ENCODE results near the gene CALML6. TPM values are rescaled to one million over a fixed set of nuclear protein-coding genes. Genes with fewer than 3 reads are reported as not detected.

Gene CALML6
- polyA plus RNA-seq, 3 donors: 0.24 TPM; not detected in 2

DNA sequence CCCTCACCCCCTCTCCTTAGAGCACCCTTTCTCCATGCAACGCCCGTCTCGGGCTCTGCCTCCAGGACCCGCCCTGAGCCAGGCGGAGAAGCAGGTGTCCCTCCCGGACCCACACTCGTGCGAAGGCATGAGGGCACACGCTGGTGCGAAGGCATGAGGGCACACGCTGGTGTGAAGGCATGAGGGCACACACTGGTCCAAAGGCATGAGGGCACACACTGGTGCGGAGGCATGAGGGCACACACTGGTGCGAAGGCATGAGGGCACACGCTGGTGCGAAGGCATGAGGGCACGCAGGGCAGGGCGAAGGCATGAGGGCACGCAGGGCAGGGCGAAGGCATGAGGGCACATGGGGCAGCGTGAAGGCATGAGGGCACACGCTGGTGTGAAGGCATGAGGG lies 9.8 kb downstream of the CALML6 start:
- Histone ChIP-seq H3K4me3 (replicated peaks in 1 of 3; ENCODE audit: low read depth in 2 of 3, low read length in 3 of 3) (no peak overlapping the region), H3K4me1 (ENCODE audit: control insufficient read depth in 1 of 2, insufficient read depth in 2 of 2, low read length in 2 of 2) (peaks cover 2% of the 10 kb centered on the region in 2 donors), H3K4me2 (replicated peaks; ENCODE audit: extremely low read depth, low read length, poor library complexity, severe bottlenecking) (no peak overlapping the region), H2AFZ (ENCODE audit: insufficient read depth, low read depth, low read length, poor library complexity, severe bottlenecking) (no peak overlapping the region), H3K27me3 (ENCODE audit: control insufficient read depth in 2 of 2, insufficient read depth in 2 of 2, low read length in 2 of 2) (no peaks in the 10 kb centered on the region), H3K36me3 (replicated peaks in 1 of 2; ENCODE audit: control insufficient read depth in 1 of 2, insufficient read depth in 2 of 2, low read length in 2 of 2) (no peaks in the 10 kb centered on the region), H3K9me3 (replicated peaks in 1 of 2; ENCODE audit: control insufficient read depth in 1 of 2, insufficient read depth in 1 of 2, low read length in 2 of 2) (no peaks in the 10 kb centered on the region), H4K20me1 (ENCODE audit: insufficient read depth, low read length) (no peaks in the 10 kb centered on the region), H3K79me2 (ENCODE audit: insufficient read depth, low read length) (no peaks in the 10 kb centered on the region), H3K9ac (ENCODE audit: insufficient read depth, low read length, poor library complexity, severe bottlenecking) (no peak overlapping the region), H3K27ac (ENCODE audit: low read depth in 1 of 2, low read length in 2 of 2) (no peak overlapping the region)
- Mint-ChIP-seq H3K4me1 (no peaks in the 10 kb centered on the region), H3K27me3 (ENCODE audit: low read depth in 3 of 3) (peaks cover 4 to 5% (median 5%) of the 10 kb centered on the region in 3 donors), H3K4me3 (peak overlapping the region in 1 of 2 donors; percentile 35), H3K9me3 (peaks cover 0 to 4% (median 0%) of the 10 kb centered on the region in 7 donors), H3K36me3 (no peaks in the 10 kb centered on the region), H3K27ac (peak overlapping the region in 1 of 7 donors; percentile 69)
- WGBS (ENCODE audit: insufficient coverage): 95% methylated on average over 21 of the region's 21 CpGs
- DNase-seq: no peak
- TF ChIP-seq, protein P1, sequence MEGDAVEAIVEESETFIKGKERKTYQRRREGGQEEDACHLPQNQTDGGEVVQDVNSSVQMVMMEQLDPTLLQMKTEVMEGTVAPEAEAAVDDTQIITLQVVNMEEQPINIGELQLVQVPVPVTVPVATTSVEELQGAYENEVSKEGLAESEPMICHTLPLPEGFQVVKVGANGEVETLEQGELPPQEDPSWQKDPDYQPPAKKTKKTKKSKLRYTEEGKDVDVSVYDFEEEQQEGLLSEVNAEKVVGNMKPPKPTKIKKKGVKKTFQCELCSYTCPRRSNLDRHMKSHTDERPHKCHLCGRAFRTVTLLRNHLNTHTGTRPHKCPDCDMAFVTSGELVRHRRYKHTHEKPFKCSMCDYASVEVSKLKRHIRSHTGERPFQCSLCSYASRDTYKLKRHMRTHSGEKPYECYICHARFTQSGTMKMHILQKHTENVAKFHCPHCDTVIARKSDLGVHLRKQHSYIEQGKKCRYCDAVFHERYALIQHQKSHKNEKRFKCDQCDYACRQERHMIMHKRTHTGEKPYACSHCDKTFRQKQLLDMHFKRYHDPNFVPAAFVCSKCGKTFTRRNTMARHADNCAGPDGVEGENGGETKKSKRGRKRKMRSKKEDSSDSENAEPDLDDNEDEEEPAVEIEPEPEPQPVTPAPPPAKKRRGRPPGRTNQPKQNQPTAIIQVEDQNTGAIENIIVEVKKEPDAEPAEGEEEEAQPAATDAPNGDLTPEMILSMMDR (IDR thresholded peaks at IDR 0.05): no peak
- intact Hi-C loops (cut with micrococcal nuclease): loop anchor here in 1 of 2 donors (5.0 kb wide), 1 partner anchor 487 kb away; the partner anchor contains the start of gene PEX10

DNA sequence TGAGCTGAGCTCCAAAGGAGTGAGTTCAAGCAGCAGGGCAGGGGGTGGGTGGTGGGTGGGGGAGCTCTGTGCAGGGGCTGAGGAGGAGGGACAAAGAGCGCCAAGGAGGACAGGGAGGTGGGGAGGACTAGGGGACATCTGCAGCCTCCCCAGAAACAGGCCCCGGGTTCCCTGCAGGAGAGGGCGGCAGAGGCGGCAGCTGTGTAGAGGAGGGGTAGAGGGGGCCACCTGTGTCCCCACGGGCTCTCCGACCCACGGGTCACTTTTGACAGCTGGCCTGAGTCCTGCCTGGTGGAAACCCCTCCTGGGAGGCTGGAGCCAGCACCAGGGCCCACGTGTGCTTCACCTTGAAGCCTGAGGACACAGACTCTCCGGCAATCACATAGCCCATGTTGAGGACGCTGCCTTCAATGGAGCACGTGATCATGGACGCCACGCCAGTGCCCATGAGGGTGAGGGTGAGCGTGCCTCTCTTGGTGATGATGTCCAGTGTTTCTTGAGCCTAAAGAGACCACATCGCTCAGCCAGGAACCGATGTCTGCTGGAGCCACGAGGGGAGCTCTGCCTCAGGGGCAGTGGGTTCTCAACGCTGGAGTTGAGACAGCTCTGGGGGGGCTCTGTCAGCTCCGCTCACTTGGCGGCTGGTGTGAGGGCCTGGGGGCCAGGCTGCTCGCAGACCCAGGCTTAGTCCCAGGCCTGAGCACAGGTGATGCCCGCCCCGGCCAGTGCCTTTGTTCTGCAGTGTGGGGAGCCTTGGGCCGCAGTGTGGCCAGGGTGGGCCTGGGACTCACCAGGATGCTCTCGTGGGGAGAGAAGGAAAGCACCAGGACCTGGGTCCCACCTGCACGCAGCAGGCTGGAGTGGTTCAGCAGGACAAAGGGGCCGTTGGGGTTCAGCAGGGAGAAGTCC lies 10.6 kb downstream of the CALML6 start:
- Histone ChIP-seq H3K79me2 (ENCODE audit: insufficient read depth, low read length) (no peaks in the 10 kb centered on the region), H3K27ac (ENCODE audit: low read depth in 1 of 2, low read length in 2 of 2) (no peak overlapping the region), H3K9ac (ENCODE audit: insufficient read depth, low read length, poor library complexity, severe bottlenecking) (no peak overlapping the region), H3K4me2 (replicated peaks; ENCODE audit: extremely low read depth, low read length, poor library complexity, severe bottlenecking) (no peak overlapping the region), H4K20me1 (ENCODE audit: insufficient read depth, low read length) (no peaks in the 10 kb centered on the region), H3K9me3 (replicated peaks in 1 of 2; ENCODE audit: control insufficient read depth in 1 of 2, insufficient read depth in 1 of 2, low read length in 2 of 2) (no peaks in the 10 kb centered on the region), H3K4me1 (ENCODE audit: control insufficient read depth in 1 of 2, insufficient read depth in 2 of 2, low read length in 2 of 2) (no peaks in the 10 kb centered on the region), H2AFZ (ENCODE audit: insufficient read depth, low read depth, low read length, poor library complexity, severe bottlenecking) (no peak overlapping the region), H3K4me3 (replicated peaks in 1 of 3; ENCODE audit: low read depth in 2 of 3, low read length in 3 of 3) (no peak overlapping the region), H3K36me3 (replicated peaks in 1 of 2; ENCODE audit: control insufficient read depth in 1 of 2, insufficient read depth in 2 of 2, low read length in 2 of 2) (no peaks in the 10 kb centered on the region), H3K27me3 (ENCODE audit: control insufficient read depth in 2 of 2, insufficient read depth in 2 of 2, low read length in 2 of 2) (no peaks in the 10 kb centered on the region)
- no peaks in the 10 kb centered on the region for H3K4me1 Mint-ChIP-seq
- H3K4me3 Mint-ChIP-seq: no peak overlapping the region
- DNase-seq: no peak
- WGBS (ENCODE audit: insufficient coverage): 90% methylated on average over 27 of the region's 27 CpGs
- H3K9me3 Mint-ChIP-seq: peaks cover 0 to 4% (median 0%) of the 10 kb centered on the region in 7 donors
- peak overlapping the region in 1 of 7 donors; percentile 24 for H3K27ac Mint-ChIP-seq
- TF ChIP-seq, protein P1 (IDR thresholded peaks at IDR 0.05): no peak
- peaks cover 5 to 6% (median 5%) of the 10 kb centered on the region in 3 donors for H3K27me3 Mint-ChIP-seq (ENCODE audit: low read depth in 3 of 3)
- intact Hi-C loops (cut with micrococcal nuclease): no loop called here
- H3K36me3 Mint-ChIP-seq: no peaks in the 10 kb centered on the region

All from CD14-positive monocyte (primary cell).